Measurements from ENCODE around the gene PIGQ.

Gene PIGQ

DNA sequence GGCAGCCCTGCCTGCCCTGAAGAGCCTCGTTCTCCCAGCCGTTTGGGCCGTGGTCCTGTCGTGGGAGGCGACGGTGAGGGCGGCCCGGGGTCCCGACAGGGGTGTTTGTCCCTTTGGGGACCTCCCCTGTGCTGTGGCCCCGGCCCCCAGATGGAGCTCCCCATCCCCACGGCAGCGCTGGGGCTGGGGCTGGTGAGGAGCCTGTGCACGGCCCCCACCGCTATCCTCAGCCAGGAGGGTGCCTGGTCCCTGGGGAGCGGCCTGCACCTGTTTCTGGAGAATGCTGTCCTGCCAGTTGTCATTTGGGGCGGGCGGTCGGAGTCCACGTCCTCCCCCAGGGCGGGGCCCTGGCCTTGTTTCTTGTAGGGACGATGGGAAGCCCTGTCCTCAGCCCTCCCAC is 35.6 kb upstream of the PIGQ start:
- DNase-seq, result no peak

DNA sequence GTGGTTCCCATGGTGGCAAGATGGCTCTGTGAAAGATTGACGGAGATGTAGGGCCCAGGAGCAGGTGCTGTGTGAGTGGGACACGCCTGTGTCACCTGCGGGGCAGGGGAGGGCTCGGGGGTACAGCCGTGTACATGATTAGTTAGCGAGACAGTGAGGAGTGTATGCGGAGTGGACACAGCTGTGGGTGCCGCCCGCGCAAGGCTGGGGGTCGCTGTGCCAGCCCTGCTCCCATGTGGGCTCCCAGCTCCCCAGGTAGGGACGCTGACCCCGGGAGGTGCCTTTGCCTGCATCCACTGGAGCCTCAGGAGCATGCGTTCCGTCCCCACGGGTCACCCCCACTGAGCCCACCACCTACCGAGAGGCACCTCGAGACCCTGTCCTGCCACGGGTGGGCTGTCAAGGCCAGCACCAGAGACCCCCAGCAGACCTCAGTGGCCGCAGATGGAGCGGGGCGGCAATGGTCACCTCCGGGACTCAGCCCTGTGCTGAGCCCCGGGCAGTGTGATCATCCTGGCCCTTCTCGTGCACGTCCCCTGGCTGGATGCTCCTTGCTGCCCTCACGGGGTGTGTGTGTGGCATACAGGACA is 34.8 kb upstream of the PIGQ start:
- no peak for DNase-seq

DNA sequence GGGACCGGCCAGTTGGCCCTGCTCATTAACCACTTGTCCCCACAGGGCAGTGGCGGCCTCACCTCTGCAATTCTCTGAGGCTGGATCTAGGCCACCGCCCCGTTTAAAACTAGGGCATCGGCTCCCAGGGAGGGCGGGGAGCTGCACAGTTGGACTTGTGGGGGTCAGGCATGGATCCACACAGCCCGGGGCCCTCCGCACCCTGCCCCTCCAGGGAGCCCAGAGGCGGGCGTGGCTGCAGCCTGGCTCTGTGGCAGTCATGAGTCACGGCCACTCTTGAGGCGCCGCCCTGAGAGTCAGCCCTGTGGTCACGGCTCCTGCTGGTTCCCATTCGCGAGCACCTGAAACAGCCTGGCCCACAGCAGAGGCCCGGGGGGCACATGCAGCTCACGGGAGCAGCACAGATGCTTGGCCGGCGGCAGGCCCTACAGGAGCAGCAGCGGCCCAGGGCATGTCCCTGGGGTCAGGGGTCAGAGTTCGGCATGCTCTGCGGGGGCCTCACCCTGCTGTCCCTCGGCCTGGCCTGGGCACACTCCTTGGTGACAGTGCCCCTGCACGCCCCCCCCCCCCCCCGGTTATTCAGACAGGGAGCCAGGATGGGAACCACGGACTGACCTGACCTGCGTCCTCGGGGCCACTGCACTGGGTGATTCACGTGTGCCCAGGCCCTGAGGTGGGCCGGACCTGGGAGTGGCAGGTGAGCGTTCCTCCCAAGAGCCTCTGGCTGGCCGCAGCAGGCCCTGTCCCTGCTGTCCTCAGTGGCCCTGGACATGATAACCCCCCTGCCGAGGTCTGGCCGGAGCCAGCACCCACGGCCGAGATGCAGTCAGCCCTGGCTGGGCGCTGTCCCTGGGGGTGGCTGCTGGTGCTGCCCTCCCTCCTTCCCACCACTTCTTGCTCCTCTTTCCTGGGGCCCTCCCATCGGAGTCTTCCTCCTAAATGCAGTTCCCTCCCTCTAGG is 34.0 kb upstream of the PIGQ start:
- DNase-seq, result peak; percentile 76

DNA sequence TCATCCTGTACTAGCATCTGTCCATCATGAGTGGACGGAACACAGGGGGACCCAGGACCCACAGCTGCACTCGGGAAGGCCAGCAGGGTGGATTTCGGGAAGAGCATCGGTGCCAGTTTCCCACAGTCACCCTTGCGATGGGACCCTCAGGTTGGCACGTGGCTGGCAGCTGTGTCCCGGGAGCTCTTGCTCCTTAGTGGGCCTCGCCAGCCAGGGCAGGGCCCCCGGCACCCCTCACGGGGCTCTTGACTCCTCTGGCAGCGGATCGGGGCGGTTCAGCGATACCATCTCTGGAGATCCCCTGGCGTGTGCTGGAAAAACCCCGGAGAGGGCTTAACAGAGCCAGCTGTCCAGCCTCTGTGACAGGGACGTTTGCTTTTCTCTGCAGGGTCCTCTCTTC is 33.0 kb upstream of the PIGQ start:
- no peak for DNase-seq

DNA sequence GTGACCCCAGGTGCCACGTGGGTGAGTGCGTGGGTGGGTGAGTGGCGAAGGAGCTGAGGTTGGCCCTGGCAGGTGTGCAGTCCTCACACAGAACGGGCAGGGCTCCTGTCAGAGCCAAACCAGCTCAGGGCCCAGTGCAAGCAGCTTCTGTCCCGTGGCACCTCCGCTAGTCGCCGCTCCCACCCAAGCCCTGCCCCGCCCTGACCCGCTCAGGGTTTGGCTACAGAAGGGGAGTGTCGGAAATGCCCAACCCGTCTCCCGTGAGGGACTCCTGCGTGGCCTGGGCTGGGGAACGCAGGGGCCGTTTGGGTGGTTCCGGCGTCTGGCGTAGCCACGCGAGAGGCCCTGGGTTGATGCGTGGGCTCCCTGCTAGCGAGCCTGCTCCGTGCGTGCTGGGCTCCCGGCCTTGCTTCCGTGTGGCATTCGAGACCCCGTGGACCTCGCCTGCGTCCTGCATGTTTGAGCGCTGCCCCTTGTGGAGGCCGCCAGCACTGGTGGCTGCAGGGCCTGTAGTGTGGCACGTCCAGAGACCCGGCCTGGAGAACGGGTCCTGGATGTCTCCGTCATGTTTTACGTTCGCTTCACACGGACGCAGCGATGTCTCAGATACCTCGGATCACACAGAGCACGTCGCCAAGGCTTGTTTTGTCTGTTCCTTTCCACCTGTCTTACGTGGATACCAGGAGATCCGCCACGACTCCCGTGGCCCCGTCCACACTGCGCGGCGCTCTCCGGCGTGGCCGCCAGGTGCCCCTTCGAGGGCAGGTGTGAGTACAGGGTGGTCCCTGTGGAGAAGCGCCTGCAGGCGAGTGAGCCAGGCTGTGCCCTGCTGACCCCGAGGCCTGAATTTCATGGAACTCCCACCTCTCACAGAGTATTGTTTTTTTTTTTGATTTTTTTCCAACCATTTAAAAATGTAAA is 32.1 kb upstream of the PIGQ start:
- no peak for DNase-seq

DNA sequence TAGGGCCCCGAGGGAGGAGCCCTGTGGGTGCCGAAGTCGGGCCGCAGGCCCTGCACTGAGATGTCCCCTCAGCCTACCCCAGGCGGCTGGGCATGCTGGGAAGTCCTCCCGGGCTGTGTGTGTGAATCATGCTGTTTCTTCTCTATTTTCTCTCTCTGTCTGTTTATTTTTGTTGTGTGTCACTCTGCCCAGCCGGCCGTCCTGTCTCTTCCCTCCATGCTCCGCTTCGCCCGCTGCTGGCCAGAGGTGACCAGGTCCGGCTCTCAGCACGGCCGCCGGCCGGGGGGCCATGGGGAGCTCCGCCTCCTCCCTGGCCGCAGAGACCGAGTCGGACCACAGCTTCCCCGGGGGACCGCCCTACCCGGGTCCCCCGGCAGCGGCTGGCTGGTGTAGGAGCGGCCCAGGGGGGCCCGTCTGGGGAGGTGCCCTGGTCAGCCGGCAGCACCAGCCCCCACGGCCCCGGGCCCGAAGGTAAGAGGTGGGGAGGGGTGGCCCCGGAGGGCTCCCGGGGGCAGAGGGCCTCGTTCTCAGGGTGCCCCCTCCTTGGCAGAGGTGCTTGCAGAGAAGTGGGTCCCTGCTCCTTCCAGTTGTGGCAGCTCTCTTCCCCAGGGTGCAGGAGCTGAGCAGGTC is 29.8 kb upstream of the PIGQ start:
- DNase-seq, result peak; percentile 18

DNA sequence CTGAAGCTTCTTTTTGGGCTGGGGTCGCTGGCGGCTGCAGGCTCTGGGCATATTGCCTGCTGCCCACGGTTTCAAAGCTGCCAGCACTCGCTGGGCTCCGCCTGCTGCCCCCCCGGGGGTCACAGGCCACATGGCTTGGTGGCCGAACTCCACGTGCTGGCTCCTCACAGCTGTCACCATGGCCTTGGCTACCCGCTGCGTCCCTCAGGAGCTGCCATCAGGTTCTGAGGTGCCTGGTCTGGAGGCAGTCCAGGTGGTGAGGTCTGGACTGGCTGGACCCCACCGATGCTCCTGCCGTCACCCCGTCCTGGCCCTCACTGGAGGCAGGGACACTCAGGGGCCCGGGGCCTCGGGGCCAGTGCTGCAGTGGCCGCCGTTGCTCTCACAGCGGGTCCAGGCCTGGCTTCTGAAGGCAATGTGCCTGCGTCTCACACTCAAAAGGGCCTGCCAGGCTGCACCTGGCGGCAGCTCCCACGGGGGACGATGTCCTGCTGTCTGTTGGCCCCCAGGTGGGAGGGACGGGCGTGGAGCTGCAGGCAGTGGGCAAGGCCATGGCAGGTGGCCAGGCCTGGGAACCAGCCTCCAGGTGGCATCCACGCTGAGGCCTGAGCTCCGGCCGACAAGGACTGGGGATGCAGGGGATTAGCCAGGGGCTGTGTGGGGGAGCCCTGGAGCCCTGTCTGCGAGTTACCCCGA is 29.0 kb upstream of the PIGQ start:
- DNase-seq, result no peak

DNA sequence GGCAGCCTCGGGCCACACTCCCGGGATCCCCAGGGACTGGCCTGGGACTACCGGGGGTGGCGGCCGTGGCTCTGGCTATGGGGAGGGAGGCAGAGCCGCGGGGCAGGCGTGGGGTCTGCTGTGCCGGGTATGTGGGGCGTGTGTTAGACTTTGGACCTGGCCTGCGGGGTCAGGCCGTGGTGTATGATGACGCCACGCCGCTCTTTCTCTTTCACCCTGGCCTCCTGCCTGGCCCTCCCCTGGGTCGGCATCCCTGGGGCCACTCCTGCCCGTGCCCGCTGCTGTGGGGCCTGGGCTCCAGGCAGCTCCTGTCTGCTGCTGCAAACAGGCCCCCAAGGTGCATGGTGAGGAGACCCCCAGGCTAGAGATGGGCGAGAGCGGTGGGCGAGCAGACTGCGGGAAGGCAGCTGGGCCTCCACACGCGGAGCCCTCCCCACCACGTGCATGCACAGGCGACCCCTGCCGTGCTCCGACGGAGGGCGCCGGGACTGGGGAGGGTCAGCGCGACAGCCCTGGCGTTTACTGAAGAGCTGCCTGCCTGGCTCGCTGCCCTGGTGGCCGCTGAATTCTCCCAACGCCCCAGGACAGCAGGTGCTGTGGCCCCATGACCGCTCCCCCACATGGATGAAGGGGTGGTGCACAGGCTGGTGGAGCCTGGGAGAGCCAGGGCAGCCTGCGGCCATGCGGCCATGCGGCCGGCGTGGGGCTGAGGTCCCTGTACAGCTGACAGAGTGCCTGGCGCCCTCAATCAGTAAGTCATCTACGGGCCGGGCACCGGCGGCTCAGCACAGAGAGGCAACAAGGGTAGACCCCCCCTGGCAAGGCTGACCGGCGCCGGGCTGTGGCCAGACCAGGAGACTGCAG is 26.2 kb upstream of the PIGQ start:
- no peak for DNase-seq

DNA sequence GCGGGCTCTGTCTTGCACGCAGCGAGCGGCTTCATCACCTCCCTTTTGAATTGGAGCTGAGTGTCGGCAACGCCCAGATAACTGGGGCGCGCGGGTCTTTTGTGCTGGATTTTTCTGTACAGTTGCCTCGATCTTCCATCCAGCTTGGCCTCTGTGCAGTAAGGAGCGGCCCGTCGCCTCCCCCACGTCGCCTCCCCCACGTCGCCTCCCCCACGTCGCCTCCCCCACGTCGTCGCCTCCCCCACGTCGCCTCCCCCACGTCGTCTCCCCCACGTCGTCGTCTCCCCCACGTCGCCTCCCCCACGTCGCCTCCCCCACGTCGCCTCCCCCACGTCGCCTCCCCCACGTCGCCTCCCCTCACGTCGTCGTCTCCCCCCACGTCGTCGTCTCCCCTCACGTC is 25.3 kb upstream of the PIGQ start:
- DNase-seq, result no peak

DNA sequence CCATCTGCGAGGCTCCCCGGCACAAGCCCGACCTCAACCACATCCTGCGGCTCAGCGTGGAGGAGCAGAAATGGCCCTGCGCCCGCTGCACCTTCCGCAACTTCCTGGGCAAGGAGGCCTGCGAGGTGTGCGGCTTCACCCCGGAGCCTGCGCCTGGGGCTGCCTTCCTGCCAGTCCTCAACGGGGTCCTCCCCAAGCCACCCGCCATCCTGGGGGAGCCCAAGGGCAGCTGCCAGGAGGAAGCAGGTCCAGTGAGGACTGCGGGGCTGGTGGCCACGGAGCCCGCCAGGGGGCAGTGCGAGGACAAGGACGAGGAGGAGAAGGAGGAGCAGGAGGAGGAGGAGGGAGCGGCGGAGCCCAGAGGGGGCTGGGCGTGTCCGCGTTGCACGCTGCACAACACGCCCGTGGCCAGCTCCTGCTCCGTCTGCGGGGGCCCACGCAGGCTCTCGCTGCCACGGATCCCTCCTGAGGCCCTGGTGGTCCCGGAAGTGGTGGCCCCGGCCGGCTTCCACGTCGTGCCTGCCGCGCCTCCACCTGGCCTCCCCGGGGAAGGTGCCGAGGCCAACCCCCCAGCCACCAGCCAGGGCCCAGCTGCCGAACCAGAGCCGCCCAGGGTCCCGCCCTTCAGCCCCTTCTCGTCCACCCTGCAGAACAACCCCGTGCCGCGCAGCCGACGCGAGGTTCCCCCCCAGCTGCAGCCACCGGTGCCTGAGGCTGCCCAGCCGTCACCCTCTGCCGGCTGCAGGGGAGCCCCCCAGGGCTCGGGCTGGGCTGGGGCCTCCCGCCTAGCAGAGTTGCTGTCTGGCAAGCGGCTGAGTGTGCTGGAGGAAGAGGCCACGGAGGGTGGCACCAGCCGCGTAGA is 22.6 kb upstream of the PIGQ start:
- DNase-seq, result no peak

DNA sequence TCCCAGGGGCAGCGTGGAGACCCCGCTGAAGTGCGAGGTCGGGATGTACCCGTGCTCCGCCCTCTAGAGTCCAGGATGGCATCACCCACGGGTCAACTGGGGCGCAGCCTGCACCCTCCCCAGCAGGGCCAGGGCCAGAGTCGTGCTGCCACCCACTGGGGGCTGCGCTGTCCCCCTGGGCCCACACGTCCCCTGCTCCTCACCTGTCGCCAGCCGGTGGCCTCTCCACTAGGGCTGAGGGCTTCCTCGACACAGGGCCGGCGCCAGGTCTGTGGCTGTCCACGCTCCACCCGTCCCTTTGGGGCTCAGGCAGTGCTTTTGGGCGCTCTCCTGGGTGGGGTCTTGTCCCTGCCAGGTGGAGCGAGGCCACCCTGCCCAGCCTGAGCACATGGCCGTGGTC is 21.2 kb upstream of the PIGQ start:
- DNase-seq, result no peak

DNA sequence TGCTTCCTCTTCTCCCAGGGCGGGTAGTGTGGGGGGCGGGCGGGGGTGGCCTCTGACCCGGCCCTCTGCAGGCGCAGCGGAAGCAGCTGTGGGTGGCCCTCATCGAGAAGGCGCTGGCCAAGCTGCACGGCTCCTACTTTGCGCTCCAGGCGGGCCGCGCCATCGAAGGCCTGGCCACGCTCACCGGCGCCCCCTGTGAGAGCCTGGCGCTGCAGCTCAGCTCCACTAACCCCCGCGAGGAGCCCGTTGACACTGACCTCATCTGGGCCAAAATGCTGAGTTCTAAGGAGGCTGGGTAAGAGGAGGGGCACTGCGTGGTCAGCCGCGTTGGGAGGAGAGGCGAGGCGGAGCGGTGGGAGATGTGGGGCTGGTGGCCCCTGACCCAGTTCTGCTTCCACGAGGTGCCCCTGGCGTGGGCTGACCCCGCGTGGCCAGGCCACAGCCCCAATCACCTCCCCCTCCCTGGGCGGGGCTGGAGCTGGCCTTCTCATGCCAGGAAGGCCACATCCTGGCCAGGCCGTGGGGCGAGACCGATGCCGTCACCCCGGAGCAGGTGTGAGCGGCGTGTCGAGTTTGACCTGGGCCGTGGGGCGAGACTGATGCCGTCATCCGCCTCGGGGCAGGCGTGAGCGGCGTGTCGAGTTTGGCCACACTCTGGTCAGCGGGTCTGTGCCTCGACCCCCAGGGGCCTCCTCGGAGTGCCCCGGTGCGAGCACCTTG is 20.1 kb upstream of the PIGQ start:
- no peak for DNase-seq

DNA sequence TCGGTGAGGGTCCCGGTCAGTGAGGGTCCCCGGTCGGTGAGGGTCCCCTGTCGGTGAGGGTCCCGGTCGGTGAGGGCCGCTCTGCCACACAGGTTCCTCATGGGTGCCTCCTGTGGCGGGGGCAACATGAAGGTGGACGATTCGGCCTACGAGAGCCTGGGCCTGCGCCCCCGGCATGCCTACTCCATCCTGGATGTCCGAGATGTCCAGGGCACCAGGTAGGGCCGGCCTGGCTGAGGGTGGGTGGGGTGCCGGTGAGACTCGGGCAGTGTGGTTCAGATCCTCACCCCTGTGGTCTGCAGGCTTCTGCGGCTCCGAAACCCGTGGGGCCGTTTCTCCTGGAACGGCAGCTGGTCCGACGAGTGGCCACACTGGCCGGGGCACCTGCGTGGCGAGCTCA is 18.6 kb upstream of the PIGQ start:
- no peak for DNase-seq

DNA sequence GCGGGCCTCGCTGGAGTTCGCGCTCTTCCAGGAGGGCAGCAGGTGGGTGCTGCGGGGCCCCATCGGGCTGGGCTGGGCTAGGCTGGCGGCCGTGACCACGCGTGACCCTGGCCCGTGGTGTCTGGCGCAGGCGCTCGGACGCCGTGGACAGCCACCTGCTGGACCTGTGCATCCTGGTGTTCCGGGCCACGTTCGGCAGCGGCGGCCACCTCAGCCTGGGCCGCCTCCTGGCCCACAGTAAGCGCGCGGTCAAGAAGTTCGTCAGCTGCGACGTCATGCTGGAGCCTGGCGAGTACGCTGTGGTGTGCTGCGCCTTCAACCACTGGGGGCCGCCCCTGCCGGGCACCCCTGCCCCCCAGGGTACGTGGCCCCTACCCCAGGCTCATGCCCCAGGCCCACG is 17.6 kb upstream of the PIGQ start:
- no peak for DNase-seq

DNA sequence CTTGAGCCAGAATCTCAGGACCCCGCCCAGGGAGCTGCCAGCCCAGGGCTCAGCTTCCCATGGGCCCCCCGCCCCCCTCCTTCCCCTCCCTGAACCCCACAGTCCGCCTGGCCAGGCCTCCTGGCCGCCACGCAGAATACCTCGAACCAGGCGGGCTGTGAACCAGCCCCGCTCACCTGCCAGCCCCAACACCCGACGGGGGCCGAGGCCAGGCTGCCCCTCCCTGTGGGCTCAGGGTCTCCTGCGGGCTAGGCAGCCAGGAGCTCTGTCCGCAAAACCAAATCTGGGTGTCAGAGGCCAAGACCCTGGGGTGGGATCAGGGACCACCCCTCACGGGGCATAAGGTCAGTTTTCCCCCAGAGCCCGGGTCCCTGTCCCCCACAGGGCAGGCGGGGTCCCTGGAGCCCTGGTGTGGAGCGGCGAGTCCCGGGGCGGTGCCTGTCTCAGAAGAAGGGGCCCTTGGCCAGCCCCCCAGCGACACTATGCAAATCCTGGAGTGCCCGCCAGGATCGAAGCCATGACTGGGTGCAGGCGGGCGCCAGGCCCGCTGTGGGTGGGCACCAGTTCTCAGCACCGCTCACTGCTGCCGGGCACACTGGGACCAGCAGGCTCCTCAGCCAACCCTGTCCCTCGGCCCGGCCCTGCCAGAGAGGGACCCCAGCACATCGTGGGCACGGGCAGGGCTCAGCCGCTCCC is 16.0 kb upstream of the PIGQ start:
- DNase-seq, result no peak

DNA sequence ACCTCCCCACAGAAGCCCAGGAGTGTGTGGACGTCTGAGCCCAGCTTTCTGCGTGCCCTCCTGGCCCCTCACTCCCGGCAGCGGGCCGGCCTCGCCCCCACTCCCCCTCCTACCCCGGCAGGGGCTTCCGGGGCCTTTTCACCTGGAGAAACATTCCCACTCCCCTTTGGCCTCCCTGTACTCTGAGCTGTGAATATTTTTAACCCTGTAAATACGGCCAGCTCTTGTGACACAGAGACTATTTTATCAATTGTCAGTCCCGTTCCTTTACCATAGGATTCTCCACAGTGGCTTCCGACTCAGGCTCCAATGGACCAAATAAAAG is 15.5 kb upstream of the PIGQ start:
- no peak for DNase-seq

DNA sequence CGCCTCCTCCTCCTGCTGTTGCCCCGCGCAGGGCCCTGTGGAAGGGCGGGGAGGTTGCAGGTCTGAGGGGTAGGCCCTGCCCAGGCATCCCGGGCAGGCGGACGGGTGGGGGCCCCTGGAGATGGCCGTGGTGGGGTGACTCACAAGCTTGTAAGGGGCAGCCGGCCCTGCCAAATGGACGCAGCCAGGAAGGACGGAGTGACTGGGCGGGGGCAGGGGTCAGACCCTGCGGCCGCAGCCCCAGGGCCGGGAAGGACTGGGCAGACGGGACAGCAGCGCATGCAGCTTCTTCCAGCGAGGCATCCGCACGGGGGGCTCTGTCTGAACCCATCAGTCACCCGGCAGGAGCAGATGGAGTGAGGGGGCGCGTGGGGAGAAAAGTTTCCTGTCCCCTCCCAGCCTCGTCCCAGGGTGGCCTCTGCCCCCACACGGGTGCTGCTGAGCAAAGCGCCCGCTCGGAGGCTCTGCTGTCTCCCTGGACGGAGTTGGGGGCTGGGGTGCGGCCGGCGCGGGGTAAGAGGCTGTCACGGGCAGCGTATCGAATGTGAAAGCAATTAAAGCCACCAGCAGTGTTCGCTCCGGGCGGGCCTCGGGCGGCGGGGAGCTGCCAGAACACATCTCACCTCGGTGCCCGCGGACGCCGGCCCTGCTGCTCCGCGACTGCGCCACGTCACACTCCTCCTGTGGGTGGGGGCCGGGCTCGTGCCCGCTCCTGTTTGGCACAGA is 15.0 kb upstream of the PIGQ start:
- peak; percentile 14 for DNase-seq

Data from fibroblast of skin of scalp (primary cell).